HuH-7.5 (cell line): ENCODE measurements around the gene ATF6.
A peak's percentile ranks its signal among the peaks of the same experiment; 100 is the strongest.
"Not testable (repeated sequence)": the region's sequence is repeated elsewhere in the genome, so short reads cannot be mapped to it uniquely, and the experiment has no call there.

Experiments
- DNase-seq: peaks from one replicate; pipeline ENCODE4 v3.0.0; 2011; ENCODE audit warnings: low spot score

Gene ATF6

GRCh38 chr1:161781995-161782394 is 15.9 kb downstream of the ATF6 start:
- DNase-seq, result no peak

- no peak for DNase-seq
Observed at GRCh38 chr1:161782886-161783285, 16.8 kb downstream of the ATF6 start.

- DNase-seq, result no peak
Observed at GRCh38 chr1:161784968-161785367, 18.8 kb downstream of the ATF6 start.

GRCh38 chr1:161787355-161787754 is 21.2 kb downstream of the ATF6 start:
- no peak for DNase-seq

- no peak for DNase-seq
Observed at GRCh38 chr1:161790587-161791317, 24.6 kb downstream of the ATF6 start.

GRCh38 chr1:161791904-161792655 is 26.0 kb downstream of the ATF6 start:
- no peak for DNase-seq

GRCh38 chr1:161792740-161793139 is 26.6 kb downstream of the ATF6 start:
- DNase-seq, result peak; percentile 8

GRCh38 chr1:161799792-161800191 is 33.7 kb downstream of the ATF6 start:
- no peak for DNase-seq

GRCh38 chr1:161801955-161802354 is 35.8 kb downstream of the ATF6 start:
- DNase-seq, result no peak

- DNase-seq, result no peak
Observed at GRCh38 chr1:161803181-161803580, 37.1 kb downstream of the ATF6 start.

- DNase-seq, result no peak
Observed at GRCh38 chr1:161805399-161806197, 39.5 kb downstream of the ATF6 start.

GRCh38 chr1:161809202-161809601 is 43.1 kb downstream of the ATF6 start:
- not testable (repeated sequence) for DNase-seq

- not testable (repeated sequence) for DNase-seq
Observed at GRCh38 chr1:161809656-161810055, 43.5 kb downstream of the ATF6 start.

- no peak for DNase-seq
Observed at GRCh38 chr1:161810780-161811179, 44.7 kb downstream of the ATF6 start.

GRCh38 chr1:161816201-161816600 is 50.1 kb downstream of the ATF6 start:
- DNase-seq, result peak; percentile 6

- no peak for DNase-seq
Observed at GRCh38 chr1:161817176-161817730, 51.1 kb downstream of the ATF6 start.

GRCh38 chr1:161820914-161821313 is 54.8 kb downstream of the ATF6 start:
- DNase-seq, result no peak

GRCh38 chr1:161824618-161825017 is 58.5 kb downstream of the ATF6 start:
- no peak for DNase-seq

GRCh38 chr1:161825831-161826230 is 59.7 kb downstream of the ATF6 start:
- no peak for DNase-seq

GRCh38 chr1:161826478-161826877 is 60.4 kb downstream of the ATF6 start:
- DNase-seq, result no peak

- no peak for DNase-seq
Observed at GRCh38 chr1:161827786-161828185, 61.7 kb downstream of the ATF6 start.

GRCh38 chr1:161832299-161832907 is 66.3 kb downstream of the ATF6 start:
- DNase-seq, result not testable (repeated sequence)
